KMS-11 (cell line): ENCODE results near the gene KLHL26.

ENCODE experiments used
- H2AFZ ChIP-seq: fragments of 200-600 bp; sonication (generic); 2 replicates; pipeline ENCODE4 v1.6.1; 2016; ENCODE audit warnings: antibody characterized with exemption, mixed run types, low read depth
- H3K27ac ChIP-seq: fragments of 200-600 bp; sonication (generic); 2 replicates; pipeline ENCODE4 v1.6.1; 2016; ENCODE audit warnings: mild to moderate bottlenecking, mixed run types
- H3K27me3 ChIP-seq: fragments of 200-600 bp; sonication (generic); 2 replicates; pipeline ENCODE4 v1.6.1; 2017; ENCODE audit warnings: mild to moderate bottlenecking, low read depth, mixed run types, moderate library complexity; ENCODE audit not compliant: insufficient read depth
- H3K36me3 ChIP-seq: fragments of 200-600 bp; sonication (generic); 2 replicates; pipeline ENCODE4 v1.6.1; 2017; ENCODE audit warnings: mild to moderate bottlenecking, mixed run types; ENCODE audit not compliant: insufficient read depth
- H3K4me1 ChIP-seq: fragments of 200-600 bp; sonication (generic); 2 replicates; pipeline ENCODE4 v1.6.1; 2016; ENCODE audit warnings: mild to moderate bottlenecking, low read depth, mixed run types; ENCODE audit not compliant: poor library complexity, severe bottlenecking
- H3K4me2 ChIP-seq: fragments of 200-600 bp; sonication (generic); 2 replicates; pipeline ENCODE4 v1.7.0; 2016; ENCODE audit warnings: mild to moderate bottlenecking, mixed run types
- H3K4me3 ChIP-seq: fragments of 200-600 bp; sonication (generic); IDR thresholded peaks from 2 replicates; pipeline ENCODE4 v1.6.1; 2017; ENCODE audit warnings: low read depth, low read length, mixed read lengths; ENCODE audit not compliant: insufficient read depth
- H3K79me2 ChIP-seq: fragments of 200-600 bp; sonication (generic); 2 replicates; pipeline ENCODE4 v1.6.1; 2016; ENCODE audit warnings: low read depth, mixed run types; ENCODE audit not compliant: insufficient read depth
- H3K9ac ChIP-seq: fragments of 200-600 bp; sonication (generic); 2 replicates; pipeline ENCODE4 v1.6.1; 2016; ENCODE audit warnings: mild to moderate bottlenecking, mixed run types
- H4K20me1 ChIP-seq: fragments of 200-600 bp; sonication (generic); 2 replicates; pipeline ENCODE4 v1.6.1; 2016; ENCODE audit warnings: mild to moderate bottlenecking, mixed run types; ENCODE audit not compliant: insufficient read depth
- CTCF ChIP-seq: fragments of 200-600 bp; sonication (generic); conservative IDR thresholded peaks from 2 replicates; pipeline ENCODE4 v1.6.1; 2017; ENCODE audit warnings: low read depth, mild to moderate bottlenecking, antibody characterized with exemption, low read length, moderate library complexity, mixed read lengths

The KLHL26 gene

GRCh38 chr19:18633321-18633720 is 3.5 kb upstream of the KLHL26 start:
- Histone ChIP-seq H3K4me1 (peaks cover 29% of the 10 kb centered on the region), H3K4me2 (no peak overlapping the region), H4K20me1 (no peaks in the 10 kb centered on the region), H3K9ac (no peak overlapping the region), H3K27me3 (no peaks in the 10 kb centered on the region; the same call in 1 of the 2 replicates), H3K4me3 (no peak overlapping the region), H3K27ac (no peak overlapping the region), H3K36me3 (no peaks in the 10 kb centered on the region), H2AFZ (no peak overlapping the region), H3K79me2 (peaks cover 5% of the 10 kb centered on the region; the same call in 1 of the 2 replicates)
- no peak for TF ChIP-seq CTCF

GRCh38 chr19:18634612-18635297 is 2.1 kb upstream of the KLHL26 start:
- no peaks in the 10 kb centered on the region for H4K20me1 ChIP-seq
- TF ChIP-seq CTCF = no peak

GRCh38 chr19:18635831-18636182 is 1.0 kb upstream of the KLHL26 start:
- Histone ChIP-seq H3K79me2 (peaks cover 6% of the 10 kb centered on the region; the same call in 1 of the 2 replicates), H3K27ac (no peak overlapping the region), H3K27me3 (no peaks in the 10 kb centered on the region; the same call in 1 of the 2 replicates), H3K36me3 (no peaks in the 10 kb centered on the region), H3K9ac (no peak overlapping the region), H2AFZ (no peak overlapping the region), H4K20me1 (no peaks in the 10 kb centered on the region), H3K4me1 (peaks cover 29% of the 10 kb centered on the region), H3K4me2 (peak overlapping the region; percentile 28; the same call in 1 of the 2 replicates), H3K4me3 (no peak overlapping the region)
- TF ChIP-seq CTCF = no peak

More at GRCh38 chr19:18634612-18635297, 2.1 kb upstream of the KLHL26 start:
- Histone ChIP-seq H3K27ac (no peak overlapping the region), H3K27me3 (no peaks in the 10 kb centered on the region; the same call in 1 of the 2 replicates), H2AFZ (no peak overlapping the region), H3K79me2 (peaks cover 5% of the 10 kb centered on the region; the same call in 1 of the 2 replicates), H3K4me1 (peaks cover 29% of the 10 kb centered on the region), H3K4me2 (no peak overlapping the region), H3K4me3 (no peak overlapping the region), H3K9ac (no peak overlapping the region), H3K36me3 (no peaks in the 10 kb centered on the region)

GRCh38 chr19:18636183-18636968 is 452 bp upstream of the KLHL26 start:
- TF ChIP-seq CTCF = no peak
- peak overlapping the region; percentile 71 for H2AFZ ChIP-seq
- no peak overlapping the region for H3K27ac ChIP-seq
- no peaks in the 10 kb centered on the region for H3K36me3 ChIP-seq
- no peak overlapping the region for H3K9ac ChIP-seq
- no peaks in the 10 kb centered on the region; the same call in 1 of the 2 replicates for H3K27me3 ChIP-seq
- peaks cover 9% of the 10 kb centered on the region; the same call in 1 of the 2 replicates for H3K79me2 ChIP-seq
- H3K4me3 ChIP-seq = no peak overlapping the region
- no peaks in the 10 kb centered on the region for H4K20me1 ChIP-seq
- peak overlapping the region; percentile 88 for H3K4me2 ChIP-seq
- peaks cover 29% of the 10 kb centered on the region for H3K4me1 ChIP-seq
